NCI-H146 treated with DMSO at 0.1 percent for 48 hours (cell line): Measurements from ENCODE around the gene PCSK1N.
"Not testable (repeated sequence)": the region's sequence is repeated elsewhere in the genome, so short reads cannot be mapped to it uniquely, and the experiment has no call there.

Experiments used
- DNase-seq: peaks from one replicate; lab custom pipeline; 2025; ENCODE audit not compliant: unreplicated experiment; lab: John Stamatoyannopoulos, UW

The PCSK1N gene

GRCh38 chrX:48824066-48824465 is 11.3 kb downstream of the PCSK1N start:
- no peak for DNase-seq

GRCh38 chrX:48823053-48823452 is 12.4 kb downstream of the PCSK1N start:
- no peak for DNase-seq

- not testable (repeated sequence) for DNase-seq
Observed at GRCh38 chrX:48819394-48819793, 16.0 kb downstream of the PCSK1N start.

- no peak for DNase-seq
Observed at GRCh38 chrX:48818866-48819265, 16.5 kb downstream of the PCSK1N start.

GRCh38 chrX:48818098-48818497 is 17.3 kb downstream of the PCSK1N start:
- no peak for DNase-seq

- no peak for DNase-seq
Observed at GRCh38 chrX:48816014-48816810, 19.2 kb downstream of the PCSK1N start.

GRCh38 chrX:48815266-48815665 is 20.1 kb downstream of the PCSK1N start:
- no peak for DNase-seq

GRCh38 chrX:48814722-48815121 is 20.7 kb downstream of the PCSK1N start:
- DNase-seq, result no peak

- no peak for DNase-seq
Observed at GRCh38 chrX:48813644-48814043, 21.8 kb downstream of the PCSK1N start.

GRCh38 chrX:48806081-48806480 is 29.3 kb downstream of the PCSK1N start:
- DNase-seq, result no peak

- no peak for DNase-seq
Observed at GRCh38 chrX:48802905-48803200, 32.6 kb downstream of the PCSK1N start.

- peak; percentile 76 for DNase-seq
Observed at GRCh38 chrX:48802089-48802904, 33.1 kb downstream of the PCSK1N start.

GRCh38 chrX:48801280-48802088 is 33.9 kb downstream of the PCSK1N start, which contains the start of gene HDAC6:
Gene HDAC6, plus strand, starts transcription at chrX:48802067. Its CDS starts 626 bp downstream, at chrX:48802693.
- peak; percentile 94 for DNase-seq

- DNase-seq, result no peak
Observed at GRCh38 chrX:48800574-48801279, 34.7 kb downstream of the PCSK1N start.

GRCh38 chrX:48798318-48798717 is 37.1 kb downstream of the PCSK1N start:
- DNase-seq, result no peak

GRCh38 chrX:48794911-48795515 is 40.4 kb downstream of the PCSK1N start:
- no peak for DNase-seq

- no peak for DNase-seq
Observed at GRCh38 chrX:48794340-48794910, 41.0 kb downstream of the PCSK1N start.

- DNase-seq, result no peak
Observed at GRCh38 chrX:48793935-48794334, 41.5 kb downstream of the PCSK1N start.

GRCh38 chrX:48792219-48792618 is 43.2 kb downstream of the PCSK1N start:
- DNase-seq, result no peak
